Glomerular endothelial cell (primary cell): ENCODE results near the gene IL1A. TPM values are rescaled to one million over a fixed set of nuclear protein-coding genes. Genes with fewer than 3 reads are reported as not detected.
A peak's percentile ranks its signal among the peaks of the same experiment; 100 is the strongest.

Experiments used
- DNase-seq: peaks from one replicate; pipeline ENCODE4 v3.0.0-alpha.2; 2011; ENCODE audit warnings: low read depth, low spot score; ENCODE audit errors: extremely low read depth
- total RNA-seq: library from RNA; depleted of rRNA; stranded (reverse); fragments of >200 nt; gene quantifications from 2 replicates; pipeline ENCODE4 v1.2.3, GENCODE V29; 2015

IL1A gene
- total RNA-seq, 1 donor from 2014 or later = 3.9 TPM

- DNase-seq = no peak
Measured at GRCh38 chr2:112818094-112818902, 34.0 kb upstream of the IL1A start.

DNA sequence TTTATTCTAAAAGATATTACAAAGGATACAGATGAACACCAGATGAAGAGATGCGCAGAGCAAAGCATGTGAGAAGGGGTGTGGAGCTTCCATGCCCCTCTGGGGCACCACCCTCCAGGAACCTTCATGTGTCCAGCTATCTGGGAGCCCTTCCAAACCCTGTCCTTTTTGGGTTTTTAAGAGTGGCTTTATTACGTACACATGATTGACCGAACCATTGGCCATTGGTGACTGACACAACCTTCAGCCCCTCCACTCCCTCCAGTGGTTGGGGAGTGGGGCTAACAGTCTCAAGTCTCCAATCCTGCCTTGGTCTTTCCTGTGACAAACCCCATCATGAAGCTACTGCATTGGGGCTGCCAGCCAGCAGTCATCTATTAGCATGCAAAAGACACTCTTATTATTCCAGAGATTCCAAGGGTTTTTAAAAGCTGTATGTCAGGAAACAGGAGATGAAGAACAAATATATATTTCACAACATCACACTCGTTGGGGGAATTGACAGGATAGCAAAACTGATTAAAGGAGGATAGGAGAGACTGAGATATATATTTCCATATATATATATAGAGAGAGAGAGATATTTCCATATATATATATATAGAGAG, 32.9 kb upstream of the IL1A start:
- no peak for DNase-seq

GRCh38 chr2:112814278-112814677, 30.0 kb upstream of the IL1A start:
- no peak for DNase-seq

DNA sequence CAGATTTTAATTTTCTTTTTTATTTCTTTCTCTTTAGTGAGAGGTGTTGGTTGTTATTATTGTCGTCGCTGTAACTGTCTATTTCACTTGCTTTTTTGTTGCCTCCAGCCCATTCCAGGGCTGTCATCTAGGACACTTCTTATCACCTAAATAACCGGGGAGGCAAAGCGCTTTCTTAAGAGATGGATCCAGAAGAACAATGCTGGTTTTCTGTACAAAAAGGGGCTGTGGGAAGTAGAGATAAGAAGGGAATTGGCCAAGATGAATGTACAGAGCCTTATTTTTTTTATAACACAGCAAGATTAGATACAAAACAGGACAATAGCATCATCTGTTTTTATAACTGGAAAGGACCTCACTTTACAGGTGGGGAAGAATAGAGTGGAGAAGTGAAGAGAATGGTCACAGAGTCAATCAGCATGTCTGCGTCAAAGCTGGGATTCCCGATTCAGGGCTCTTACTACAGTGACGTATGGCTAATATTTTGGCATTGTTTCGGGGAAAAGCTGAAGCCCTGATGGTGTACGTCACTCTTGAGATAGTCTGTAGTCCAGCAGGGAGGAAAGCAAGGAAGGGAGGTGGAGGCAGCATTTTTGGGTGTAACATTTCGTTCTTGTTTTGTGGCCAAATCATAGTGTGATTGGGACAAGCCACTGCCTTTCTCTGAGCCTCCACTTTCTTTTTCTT, 29.1 kb upstream of the IL1A start:
- no peak for DNase-seq

- DNase-seq = no peak
Measured at GRCh38 chr2:112812318-112813267, 28.3 kb upstream of the IL1A start.

DNA sequence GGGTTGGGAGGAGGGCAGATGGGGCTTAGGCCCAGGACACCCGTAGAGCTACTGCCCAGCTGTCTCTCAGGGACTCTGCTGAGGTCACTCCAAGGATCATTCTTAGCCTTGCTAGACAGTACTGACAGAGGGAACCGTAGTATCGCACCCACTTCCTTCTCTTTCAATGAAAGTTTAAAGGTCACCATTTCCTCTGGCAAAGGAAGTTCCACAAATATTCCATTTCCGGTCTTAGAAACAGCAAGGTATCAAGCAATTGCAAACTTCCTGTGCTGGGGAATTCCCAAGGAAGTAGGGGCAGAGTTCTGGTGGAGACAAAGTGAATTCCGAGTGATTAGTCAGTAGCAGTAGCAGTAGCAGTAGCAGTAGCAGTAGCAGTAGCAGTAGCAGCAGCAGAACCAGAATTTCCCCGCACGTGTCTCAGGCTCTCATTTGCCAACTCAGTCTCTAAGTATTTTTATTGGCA, 27.6 kb upstream of the IL1A start:
- peak; percentile 99 for DNase-seq

GRCh38 chr2:112811276-112811831, 27.1 kb upstream of the IL1A start:
- no peak for DNase-seq

GRCh38 chr2:112809112-112809511, 24.8 kb upstream of the IL1A start:
- no peak for DNase-seq

GRCh38 chr2:112807233-112807807, 23.0 kb upstream of the IL1A start:
- no peak for DNase-seq

DNA sequence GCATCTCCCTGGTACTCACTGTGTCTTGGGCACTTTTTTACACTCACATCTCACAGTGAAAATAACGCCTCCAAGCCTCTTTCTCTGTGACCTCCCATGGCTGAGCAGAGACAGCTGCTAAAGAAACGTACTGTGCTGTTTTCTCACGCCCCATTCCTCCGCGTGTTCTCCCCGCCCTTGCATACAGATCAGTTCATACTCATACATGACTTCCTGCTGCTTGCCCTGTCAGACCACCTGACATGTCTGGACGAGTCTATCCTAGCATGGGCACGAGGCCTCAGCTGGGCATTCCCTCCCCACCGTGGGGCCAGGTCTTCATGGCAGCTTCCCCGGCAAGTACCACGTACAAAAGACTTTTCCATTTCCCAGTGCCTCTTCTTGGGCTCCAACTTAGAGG, 21.2 kb upstream of the IL1A start:
- DNase-seq = no peak

DNA sequence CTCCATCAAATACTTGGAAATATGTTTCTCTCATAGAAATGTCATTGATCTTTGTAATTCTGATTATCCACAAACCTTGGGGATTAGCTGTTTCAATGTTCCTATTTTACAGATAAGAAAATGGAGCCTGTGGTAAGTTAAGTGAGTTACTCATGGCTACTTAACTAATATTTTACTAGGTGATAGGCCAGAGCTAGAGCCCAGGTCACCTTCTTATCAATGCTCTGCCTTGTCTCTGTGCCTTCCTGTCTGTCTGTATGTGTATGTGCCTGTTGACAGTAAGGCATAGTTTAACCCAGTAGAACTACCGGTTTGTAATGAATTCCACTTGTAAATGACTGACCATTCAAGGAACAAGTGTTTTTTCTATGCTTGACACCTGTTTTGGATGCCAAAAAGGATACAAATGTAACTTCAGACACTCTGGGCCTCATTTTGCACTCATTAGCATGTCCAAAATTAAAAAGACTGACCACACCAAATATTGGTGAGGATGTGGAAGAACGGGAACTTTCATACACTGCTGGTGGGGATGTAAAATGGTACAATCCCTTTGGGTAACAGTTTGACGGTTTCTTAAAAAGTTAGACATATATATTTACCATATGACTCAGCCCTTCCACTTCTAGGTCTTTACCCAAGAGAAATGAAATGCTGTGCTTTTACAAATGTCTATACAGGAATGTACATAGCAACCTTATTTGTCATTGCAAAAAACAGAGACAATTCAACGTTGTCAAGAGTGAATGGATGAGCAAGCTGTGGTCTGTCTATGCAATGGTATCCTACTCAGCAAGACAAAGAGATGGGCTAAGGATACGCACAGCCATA, 19.6 kb upstream of the IL1A start:
- DNase-seq = no peak

GRCh38 chr2:112800881-112801583, 16.7 kb upstream of the IL1A start:
- DNase-seq = no peak

- no peak for DNase-seq
Measured at GRCh38 chr2:112798979-112799975, 15.0 kb upstream of the IL1A start.

GRCh38 chr2:112796486-112796885, 12.2 kb upstream of the IL1A start:
- DNase-seq = no peak

DNA sequence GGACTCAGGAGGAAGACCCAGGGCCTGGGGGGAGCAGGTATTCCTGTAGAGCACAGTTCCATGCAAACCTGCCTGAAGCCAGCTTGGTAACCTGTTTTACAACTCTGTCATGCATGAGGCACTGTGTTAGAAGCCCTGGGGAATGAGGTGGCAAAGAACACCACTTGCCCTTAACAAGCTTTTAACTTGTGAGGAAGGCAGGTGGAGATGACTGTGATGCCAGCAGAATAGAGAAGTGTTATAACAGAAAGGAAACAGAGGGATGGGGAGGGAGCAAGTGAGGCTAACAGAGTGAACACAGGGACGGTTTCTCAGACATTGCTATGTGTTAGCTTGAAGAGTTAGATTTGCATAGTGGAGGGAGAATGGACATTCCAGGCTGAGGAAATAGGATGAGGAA, 11.5 kb upstream of the IL1A start:
- no peak for DNase-seq

GRCh38 chr2:112794841-112795240, 10.5 kb upstream of the IL1A start:
- no peak for DNase-seq

GRCh38 chr2:112794131-112794733, 9.9 kb upstream of the IL1A start:
- DNase-seq = no peak
